Thoracic aorta (tissue), 2 donors: ENCODE results near the gene FER. TPM values are rescaled to one million over a fixed set of nuclear protein-coding genes. Genes with fewer than 3 reads are reported as not detected.

Source experiments
- ATAC-seq: fragments of 150-250 bp; one replicate; pipeline ENCODE4 v1.8.0; 2017; ENCODE audit warnings: low read depth; ENCODE audit not compliant: insufficient number of reproducible peaks, low FRiP score
- DNase-seq: peaks from one replicate; pipeline ENCODE4 v3.0.0-alpha.2; 2020; ENCODE audit warnings: low spot score
- H3K27ac ChIP-seq, 2 donors: fragments of 200-600 bp; sonication (generic); 1 replicate in 1 of 2; 2 replicates in 1 of 2; pipeline ENCODE4 v1.5.1; 2016; ENCODE audit warnings: mild to moderate bottlenecking in 2 of 2, moderate library complexity in 2 of 2
- H3K27me3 ChIP-seq: fragments of 200-600 bp; sonication (generic); replicated peaks from 2 replicates; pipeline ENCODE4 v1.6.0; 2016; ENCODE audit warnings: mild to moderate bottlenecking; ENCODE audit not compliant: insufficient read depth
- H3K36me3 ChIP-seq: fragments of 200-600 bp; sonication (generic); one replicate; pipeline ENCODE4 v1.5.1; 2016
- H3K4me1 ChIP-seq, 2 donors: fragments of 200-600 bp; sonication (generic); 1 replicate in 1 of 2; 2 replicates in 1 of 2; pipeline versions ENCODE4 v1.5.1 to v1.6.0; 2016; ENCODE audit warnings: low read depth in 2 of 2, mild to moderate bottlenecking in 1 of 2; ENCODE audit not compliant: control insufficient read depth in 1 of 2
- H3K4me3 ChIP-seq: fragments of 200-600 bp; sonication (generic); 2 replicates; pipeline ENCODE4 v1.5.1; 2016; ENCODE audit warnings: mild to moderate bottlenecking
- H3K9me3 ChIP-seq: fragments of 200-600 bp; sonication (generic); 2 replicates; pipeline ENCODE4 v1.5.1; 2016
- total RNA-seq, 2 donors: library from RNA; depleted of rRNA; stranded (reverse); fragments of >200 nt; gene quantifications; one replicate each; pipeline versions ENCODE4 v1.1.0 to v1.2.3, GENCODE V29; 2016
- TF ChIP-seq, protein P1 (sequence below): fragments of 200-600 bp; sonication (generic); IDR thresholded peaks from one replicate; pipeline ENCODE4 v1.5.1; 2019; ENCODE audit warnings: antibody characterized with exemption

The FER gene
- total RNA-seq, 2 donors from 2014 or later, result 15.6 to 38.1 TPM

DNA sequence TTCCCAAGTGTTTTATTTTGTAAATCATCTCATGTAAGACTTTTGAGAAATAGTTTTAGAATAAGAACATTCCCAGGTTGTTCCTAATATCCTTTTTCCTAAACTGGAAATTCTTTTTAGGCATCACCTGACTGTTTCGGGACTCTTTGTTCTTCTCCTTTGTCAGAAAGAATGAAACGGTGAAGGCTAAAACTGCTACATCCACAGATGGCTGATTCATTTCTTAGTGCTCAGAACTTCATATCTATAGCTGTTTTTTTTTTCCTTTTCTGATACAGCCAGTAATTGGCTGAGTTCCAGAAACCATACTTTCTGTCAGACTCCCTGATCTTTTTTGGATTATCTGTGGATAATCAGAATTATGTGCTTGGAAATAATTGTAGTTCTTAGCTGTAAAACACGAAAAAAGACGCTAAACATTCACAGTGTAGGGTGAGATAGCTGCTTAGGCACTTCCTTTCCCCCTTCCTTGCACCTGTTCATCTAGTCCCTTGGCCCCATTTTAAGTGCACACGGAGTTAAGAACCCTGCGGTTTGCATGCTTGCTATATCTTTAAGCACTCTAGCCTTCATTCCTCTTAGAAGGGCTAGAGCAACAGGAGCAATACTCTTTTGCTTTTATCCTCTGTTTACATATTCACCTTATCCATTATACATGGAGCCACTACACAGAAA, 378.2 kb downstream of the FER start:
- TF ChIP-seq, protein P1, sequence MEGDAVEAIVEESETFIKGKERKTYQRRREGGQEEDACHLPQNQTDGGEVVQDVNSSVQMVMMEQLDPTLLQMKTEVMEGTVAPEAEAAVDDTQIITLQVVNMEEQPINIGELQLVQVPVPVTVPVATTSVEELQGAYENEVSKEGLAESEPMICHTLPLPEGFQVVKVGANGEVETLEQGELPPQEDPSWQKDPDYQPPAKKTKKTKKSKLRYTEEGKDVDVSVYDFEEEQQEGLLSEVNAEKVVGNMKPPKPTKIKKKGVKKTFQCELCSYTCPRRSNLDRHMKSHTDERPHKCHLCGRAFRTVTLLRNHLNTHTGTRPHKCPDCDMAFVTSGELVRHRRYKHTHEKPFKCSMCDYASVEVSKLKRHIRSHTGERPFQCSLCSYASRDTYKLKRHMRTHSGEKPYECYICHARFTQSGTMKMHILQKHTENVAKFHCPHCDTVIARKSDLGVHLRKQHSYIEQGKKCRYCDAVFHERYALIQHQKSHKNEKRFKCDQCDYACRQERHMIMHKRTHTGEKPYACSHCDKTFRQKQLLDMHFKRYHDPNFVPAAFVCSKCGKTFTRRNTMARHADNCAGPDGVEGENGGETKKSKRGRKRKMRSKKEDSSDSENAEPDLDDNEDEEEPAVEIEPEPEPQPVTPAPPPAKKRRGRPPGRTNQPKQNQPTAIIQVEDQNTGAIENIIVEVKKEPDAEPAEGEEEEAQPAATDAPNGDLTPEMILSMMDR, result no peak
- ATAC-seq (no peak), DNase-seq (no peak)

GRCh38 chr5:109126481-109126880, 378.8 kb downstream of the FER start:
- ATAC-seq (no peak), DNase-seq (no peak)
- TF ChIP-seq, protein P1, result no peak
- H3K36me3 ChIP-seq, result no peaks in the 10 kb centered on the region
- no peak overlapping the region for H3K27ac ChIP-seq
- H3K9me3 ChIP-seq, result peaks cover 1% of the 10 kb centered on the region
- no peaks in the 10 kb centered on the region for H3K27me3 ChIP-seq
- H3K4me1 ChIP-seq, result no peaks in the 10 kb centered on the region
- H3K4me3 ChIP-seq, result no peak overlapping the region

More for the DNA sequence above, 378.2 kb downstream of the FER start:
- Histone ChIP-seq H3K4me1 (no peaks in the 10 kb centered on the region), H3K9me3 (peaks cover 7% of the 10 kb centered on the region), H3K27ac (no peak overlapping the region), H3K27me3 (no peaks in the 10 kb centered on the region), H3K36me3 (no peaks in the 10 kb centered on the region), H3K4me3 (no peak overlapping the region)

GRCh38 chr5:109136906-109137305, 389.2 kb downstream of the FER start:
- DNase-seq (no peak), ATAC-seq (no peak)
- TF ChIP-seq, protein P1, result no peak
- H3K27ac ChIP-seq, result no peak overlapping the region
- H3K27me3 ChIP-seq, result no peaks in the 10 kb centered on the region
- no peaks in the 10 kb centered on the region for H3K36me3 ChIP-seq
- peaks cover 14 to 53% of the 10 kb centered on the region in 2 donors for H3K4me1 ChIP-seq
- H3K9me3 ChIP-seq, result no peaks in the 10 kb centered on the region
- H3K4me3 ChIP-seq, result no peak overlapping the region

- H3K4me1 ChIP-seq, result peaks cover 23 to 60% of the 10 kb centered on the region in 2 donors
- no peak for DNase-seq
- TF ChIP-seq, protein P1, result no peak
- no peaks in the 10 kb centered on the region for H3K27me3 ChIP-seq
- H3K9me3 ChIP-seq, result no peaks in the 10 kb centered on the region
- no peak overlapping the region for H3K27ac ChIP-seq
- H3K4me3 ChIP-seq, result no peak overlapping the region
- H3K36me3 ChIP-seq, result no peaks in the 10 kb centered on the region
- no peak for ATAC-seq
Observed at GRCh38 chr5:109141222-109142200, 393.8 kb downstream of the FER start.

DNA sequence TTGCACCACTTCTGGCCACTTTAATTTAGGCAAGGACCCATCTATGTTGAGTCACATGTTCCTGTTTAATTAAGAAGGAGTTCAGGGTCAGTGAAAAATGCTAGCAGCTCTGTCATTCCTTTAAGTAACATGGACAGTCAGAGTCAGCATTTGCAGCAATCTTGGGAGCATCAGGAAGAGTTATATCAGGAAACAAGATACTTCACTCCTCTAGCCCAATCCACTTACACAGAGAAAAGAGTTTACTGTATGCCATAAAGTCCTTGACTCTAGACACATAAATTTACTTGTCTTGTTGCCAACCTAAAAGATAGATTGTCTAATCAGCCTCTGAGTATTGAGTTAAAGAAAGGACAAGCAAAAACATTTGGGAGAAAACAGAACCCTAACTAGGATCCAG, 395.3 kb downstream of the FER start:
- H3K27ac ChIP-seq, result no peak overlapping the region
- no peaks in the 10 kb centered on the region for H3K36me3 ChIP-seq
- ATAC-seq (no peak), DNase-seq (no peak)
- TF ChIP-seq, protein P1, result no peak
- H3K4me3 ChIP-seq, result no peak overlapping the region
- no peaks in the 10 kb centered on the region for H3K9me3 ChIP-seq
- H3K4me1 ChIP-seq, result peaks cover 25 to 50% of the 10 kb centered on the region in 2 donors
- H3K27me3 ChIP-seq, result no peaks in the 10 kb centered on the region
